ENCODE data around the gene ZNF831. TPM values are rescaled to one million over a fixed set of nuclear protein-coding genes. Genes with fewer than 3 reads are reported as not detected.

The ZNF831 gene
- total RNA-seq, 1 donor from 2014 or later: 3.4 TPM

DNA sequence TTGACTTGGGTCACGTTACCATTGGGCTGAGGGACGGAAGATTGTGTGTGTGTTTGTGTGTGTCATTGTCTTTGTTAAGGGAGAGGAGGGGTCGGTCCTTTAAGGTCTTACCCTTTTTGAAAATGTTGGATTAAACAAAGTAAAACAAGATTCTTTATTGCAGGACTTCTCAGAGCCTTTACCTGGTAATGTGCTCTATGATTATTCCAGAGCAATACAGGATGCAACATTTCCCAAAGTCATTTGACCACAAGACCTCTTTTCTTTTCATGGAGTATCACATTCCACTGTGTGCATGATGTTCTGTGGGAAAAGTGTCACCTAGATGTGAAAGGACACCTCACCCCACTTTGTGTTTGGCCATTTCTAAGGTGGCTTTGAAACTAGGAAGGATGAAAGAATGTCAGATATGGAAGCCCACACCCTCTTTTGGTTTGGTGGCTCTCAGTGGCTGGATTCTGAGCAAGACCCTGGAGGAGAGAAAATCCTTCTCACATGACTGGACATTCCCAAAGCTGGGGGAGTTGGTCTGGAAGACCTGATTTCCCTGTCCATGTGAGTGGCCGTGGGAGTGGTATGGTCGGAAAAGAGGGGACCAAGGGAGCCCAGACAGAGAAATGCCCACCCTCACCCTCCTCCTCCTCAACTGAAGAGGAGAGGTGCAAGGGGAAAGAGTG lies 18.2 kb upstream of the ZNF831 start:
- DNase-seq (ENCODE audit: low spot score): no peak
- intact Hi-C loops (cut with micrococcal nuclease): loop anchor here (2.0 kb wide), 1 partner anchor 33 kb away; no protein-coding TSS in a partner anchor
- Mint-ChIP-seq H3K9me3 (no peaks in the 10 kb centered on the region), H3K4me1 (ENCODE audit: low read depth) (peaks cover 61% of the 10 kb centered on the region), H3K36me3 (ENCODE audit: low read depth) (peaks cover 11% of the 10 kb centered on the region), H3K27me3 (ENCODE audit: insufficient read depth) (peaks cover 2% of the 10 kb centered on the region), H3K4me3 (peak overlapping the region; percentile 79), H3K27ac (peak overlapping the region; percentile 84)

DNA sequence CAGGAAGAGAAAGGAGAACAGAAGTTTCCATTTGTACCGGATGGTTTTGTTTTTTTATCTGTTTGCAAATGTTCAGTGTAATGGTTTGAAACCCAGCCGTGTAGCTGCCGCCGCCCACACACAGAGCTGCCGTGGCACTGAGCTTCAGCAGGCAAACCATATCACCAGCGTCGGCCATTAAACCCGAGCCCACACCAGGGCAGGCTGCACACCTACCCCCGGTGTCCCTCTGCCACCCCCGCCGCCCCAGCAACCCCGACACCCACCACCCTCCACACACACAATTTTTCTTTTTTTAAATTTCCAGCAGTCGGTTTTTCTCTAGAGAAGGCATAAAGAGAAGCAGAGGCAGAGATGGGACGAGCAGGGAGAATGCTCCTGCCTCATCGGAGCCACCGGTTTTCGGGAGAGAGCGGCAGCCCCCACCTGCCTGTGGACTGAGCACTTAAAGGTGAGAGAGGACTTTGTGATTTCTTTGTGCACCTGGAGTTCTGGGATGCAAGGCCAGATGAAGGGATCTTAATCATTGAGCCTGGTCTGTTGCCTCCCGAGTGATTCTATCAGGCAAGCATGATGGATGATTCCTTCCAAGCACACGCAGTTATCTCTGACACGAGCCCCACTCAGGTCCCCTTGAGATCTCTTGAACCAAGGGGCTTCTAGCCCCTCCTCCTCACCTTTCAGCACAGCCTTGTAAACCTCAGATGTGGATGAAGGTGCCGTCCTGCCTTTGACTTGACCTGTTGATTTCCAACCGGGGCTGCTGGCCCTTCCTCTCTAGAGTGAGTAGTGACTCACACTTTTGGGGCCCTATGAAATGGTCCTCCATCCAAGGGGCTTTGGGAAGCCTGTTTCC lies 17.5 kb upstream of the ZNF831 start:
- peak overlapping the region; percentile 84 for H3K27ac Mint-ChIP-seq
- peaks cover 10% of the 10 kb centered on the region for H3K36me3 Mint-ChIP-seq (ENCODE audit: low read depth)
- H3K4me3 Mint-ChIP-seq: peak overlapping the region; percentile 79
- peaks cover 2% of the 10 kb centered on the region for H3K27me3 Mint-ChIP-seq (ENCODE audit: insufficient read depth)
- H3K4me1 Mint-ChIP-seq (ENCODE audit: low read depth): peaks cover 65% of the 10 kb centered on the region
- no peak for DNase-seq (ENCODE audit: low spot score)
- no peaks in the 10 kb centered on the region for H3K9me3 Mint-ChIP-seq
- intact Hi-C loops (cut with micrococcal nuclease): loop anchor here (1.0 to 2.0 kb wide), 3 partner anchors 18 to 33 kb away; no protein-coding TSS in a partner anchor

DNA sequence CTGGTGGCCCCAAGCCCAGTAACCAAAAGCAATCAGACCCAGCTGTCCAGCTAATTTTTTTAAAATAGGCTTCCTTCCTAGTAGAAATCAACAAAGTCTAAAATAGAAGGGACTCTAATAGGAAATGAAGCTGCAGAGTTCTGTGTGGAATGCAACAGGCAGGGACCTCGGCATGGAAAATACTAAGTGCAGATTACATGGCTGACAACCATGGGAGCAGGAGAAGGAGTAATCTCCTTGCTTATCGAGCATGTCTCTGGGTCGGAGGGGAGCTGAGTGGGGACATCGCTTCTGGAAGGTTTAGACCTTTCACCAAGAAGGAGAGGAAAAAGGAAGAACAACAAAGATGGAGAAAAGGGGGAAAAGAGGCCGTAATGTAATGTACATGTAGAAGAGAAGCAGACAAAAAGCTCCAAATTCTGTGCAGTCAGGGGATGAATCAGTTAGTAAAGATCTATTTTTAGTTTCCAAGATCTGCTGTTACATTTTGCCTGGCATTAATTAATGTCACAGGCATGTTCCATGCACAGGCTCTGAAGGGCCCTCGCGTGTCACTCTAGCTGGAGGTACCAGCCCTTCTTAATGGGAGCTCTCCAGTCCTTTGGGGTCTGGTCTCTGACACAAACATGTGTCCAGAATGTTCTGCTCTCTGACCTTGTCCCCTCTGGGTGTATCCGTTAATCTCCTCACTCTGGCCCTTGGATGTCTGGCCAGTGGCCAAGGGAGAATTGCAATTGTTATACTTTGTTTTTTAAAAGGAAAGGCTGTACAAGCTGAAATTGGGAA lies 16.6 kb upstream of the ZNF831 start:
- H3K36me3 Mint-ChIP-seq (ENCODE audit: low read depth): peaks cover 10% of the 10 kb centered on the region
- DNase-seq (ENCODE audit: low spot score): no peak
- intact Hi-C loops (cut with micrococcal nuclease): loop anchor here (1.0 kb wide), 2 partner anchors 17 to 24 kb away; no protein-coding TSS in a partner anchor
- peaks cover 2% of the 10 kb centered on the region for H3K27me3 Mint-ChIP-seq (ENCODE audit: insufficient read depth)
- peak overlapping the region; percentile 79 for H3K4me3 Mint-ChIP-seq
- no peaks in the 10 kb centered on the region for H3K9me3 Mint-ChIP-seq
- peaks cover 66% of the 10 kb centered on the region for H3K4me1 Mint-ChIP-seq (ENCODE audit: low read depth)
- H3K27ac Mint-ChIP-seq: peak overlapping the region; percentile 84

DNA sequence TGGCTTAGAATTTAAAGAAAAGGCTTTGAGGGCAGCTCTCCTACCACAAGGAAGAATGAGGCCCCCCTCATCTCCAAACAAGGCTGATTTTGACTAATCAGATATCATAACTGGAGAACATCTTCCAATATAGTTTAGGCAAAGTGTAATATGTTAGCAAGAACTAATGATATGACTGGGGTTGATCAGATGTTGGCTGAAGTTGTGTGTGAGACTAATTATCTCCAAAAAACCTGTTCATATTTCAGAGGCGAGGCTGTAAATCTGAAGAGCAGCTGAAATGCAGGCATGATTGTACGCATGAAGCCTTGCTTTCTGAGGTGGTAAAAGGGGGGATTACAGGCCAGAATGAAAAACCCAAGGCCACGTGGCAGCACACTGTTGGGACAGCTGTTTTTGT lies 16.0 kb upstream of the ZNF831 start:
- Mint-ChIP-seq H3K36me3 (ENCODE audit: low read depth) (peaks cover 10% of the 10 kb centered on the region), H3K4me3 (peak overlapping the region; percentile 79), H3K4me1 (ENCODE audit: low read depth) (peaks cover 72% of the 10 kb centered on the region)

DNA sequence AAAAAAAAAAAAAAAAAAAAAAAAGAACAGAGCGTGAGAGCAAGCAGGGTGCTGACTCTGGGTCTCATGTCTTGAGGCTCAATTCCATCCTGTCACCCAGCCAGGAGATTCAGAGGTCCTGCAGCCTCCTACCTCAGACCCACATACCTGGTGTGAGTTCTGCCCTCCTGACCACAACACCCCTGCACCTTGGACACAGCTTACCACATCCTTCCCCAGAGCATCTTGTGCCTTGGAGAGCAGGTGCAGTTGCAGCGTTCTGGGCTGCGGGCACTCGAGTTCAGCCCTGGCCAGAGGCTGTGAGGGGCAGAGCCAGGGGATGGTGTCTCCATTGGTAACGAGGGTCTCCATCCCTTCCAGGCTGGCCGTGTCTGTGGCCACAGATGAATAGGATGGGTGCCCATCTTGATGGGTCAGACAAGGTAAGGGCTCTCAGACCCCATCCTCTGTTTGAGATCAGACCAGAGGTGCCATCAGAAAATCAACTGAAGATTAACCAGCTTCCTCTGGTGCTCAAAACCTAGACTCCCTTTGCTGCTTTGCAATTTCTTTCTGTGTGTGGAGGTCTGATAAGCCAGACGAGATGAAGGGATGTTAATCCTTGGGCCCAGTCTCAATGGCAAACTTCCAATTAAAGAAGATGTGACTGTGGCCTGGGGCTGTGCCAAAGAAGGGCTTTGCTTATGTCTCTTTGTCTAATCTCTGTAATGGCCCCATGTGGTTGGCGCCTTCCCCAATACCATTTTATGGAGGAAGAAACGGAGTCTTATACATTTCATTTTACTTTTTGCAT lies 14.7 kb upstream of the ZNF831 start:
- H3K27ac Mint-ChIP-seq: no peak overlapping the region
- intact Hi-C loops (cut with micrococcal nuclease): no loop called here
- H3K4me3 Mint-ChIP-seq: no peak overlapping the region
- H3K36me3 Mint-ChIP-seq (ENCODE audit: low read depth): peaks cover 10% of the 10 kb centered on the region
- H3K27me3 Mint-ChIP-seq (ENCODE audit: insufficient read depth): no peaks in the 10 kb centered on the region
- peaks cover 77% of the 10 kb centered on the region for H3K4me1 Mint-ChIP-seq (ENCODE audit: low read depth)
- no peak for DNase-seq (ENCODE audit: low spot score)
- H3K9me3 Mint-ChIP-seq: no peaks in the 10 kb centered on the region

More for the DNA sequence above, 16.0 kb upstream of the ZNF831 start:
- intact Hi-C loops (cut with micrococcal nuclease): no loop called here
- Mint-ChIP-seq H3K27me3 (ENCODE audit: insufficient read depth) (peaks cover 2% of the 10 kb centered on the region), H3K9me3 (no peaks in the 10 kb centered on the region), H3K27ac (peak overlapping the region; percentile 84)
- DNase-seq (ENCODE audit: low spot score): no peak

DNA sequence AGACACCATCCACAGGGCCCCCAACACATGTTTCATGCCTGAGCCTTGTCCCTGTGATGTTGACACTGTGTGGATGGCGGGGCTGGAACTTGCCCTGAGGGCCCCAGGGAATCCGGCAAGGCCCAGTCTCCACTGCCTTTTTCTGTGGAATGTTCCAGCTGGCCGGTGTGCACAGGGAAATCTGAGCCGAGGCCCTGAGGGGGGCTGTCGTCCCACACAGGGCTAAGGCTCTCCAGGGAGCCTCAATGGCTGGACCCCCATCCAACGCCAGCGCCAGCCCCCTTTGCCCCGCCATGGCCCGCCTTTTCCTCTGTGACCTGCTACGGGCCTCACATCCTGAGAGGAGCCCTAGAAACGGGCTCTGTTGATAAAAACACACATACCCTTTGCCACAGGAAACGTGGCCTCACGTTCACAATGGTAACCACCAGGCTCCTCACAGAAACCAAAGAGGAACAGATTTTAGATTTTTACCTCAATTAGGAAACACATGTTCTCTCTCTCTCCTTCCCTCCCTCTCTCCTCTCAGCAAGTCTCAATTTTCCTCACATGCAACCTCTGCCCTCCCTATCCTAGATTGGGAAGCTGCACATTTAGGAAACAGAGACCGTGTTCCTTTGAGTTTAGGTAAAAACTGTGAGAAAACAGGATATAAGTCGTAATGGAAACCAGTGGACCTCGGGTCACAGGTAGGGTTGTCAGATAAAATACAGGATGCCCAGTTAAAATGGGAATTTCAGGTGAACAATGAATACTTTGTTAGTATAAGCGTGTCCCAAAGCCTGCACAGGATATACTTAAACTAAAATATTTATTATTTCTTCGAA lies 13.7 kb upstream of the ZNF831 start:
- intact Hi-C loops (cut with micrococcal nuclease): loop anchor here (1.0 kb wide), 2 partner anchors 14 to 62 kb away; no protein-coding TSS in a partner anchor
- H3K36me3 Mint-ChIP-seq (ENCODE audit: low read depth): peaks cover 10% of the 10 kb centered on the region
- H3K4me1 Mint-ChIP-seq (ENCODE audit: low read depth): peaks cover 72% of the 10 kb centered on the region
- H3K27ac Mint-ChIP-seq: peak overlapping the region; percentile 92
- no peaks in the 10 kb centered on the region for H3K27me3 Mint-ChIP-seq (ENCODE audit: insufficient read depth)
- H3K9me3 Mint-ChIP-seq: no peaks in the 10 kb centered on the region
- H3K4me3 Mint-ChIP-seq: peak overlapping the region; percentile 57
- peak; percentile 72 for DNase-seq (ENCODE audit: low spot score)

DNA sequence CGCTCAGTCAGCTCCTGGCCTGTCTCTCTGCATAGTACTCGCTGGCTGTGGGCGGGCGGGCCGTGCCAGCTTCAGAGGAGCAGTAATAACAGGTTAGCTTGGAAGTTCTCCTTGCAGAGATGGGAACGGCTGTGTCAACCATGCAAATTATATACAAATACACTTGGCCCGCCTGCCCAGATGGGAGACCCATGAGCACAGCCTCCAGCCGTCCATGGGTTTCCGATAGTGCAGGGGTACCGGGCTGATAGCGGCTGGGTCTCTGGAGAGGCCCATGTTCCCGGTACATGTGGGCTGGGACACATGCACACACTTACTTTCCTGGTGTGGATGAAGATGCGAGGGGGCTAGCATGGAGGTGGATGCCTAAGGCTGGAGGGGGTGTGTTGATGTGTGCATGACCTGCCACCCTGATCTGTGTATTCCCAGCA lies 12.8 kb upstream of the ZNF831 start:
- peaks cover 10% of the 10 kb centered on the region for H3K36me3 Mint-ChIP-seq (ENCODE audit: low read depth)
- intact Hi-C loops (cut with micrococcal nuclease): loop anchor here (1.0 kb wide), 2 partner anchors 13 to 63 kb away; no protein-coding TSS in a partner anchor
- DNase-seq (ENCODE audit: low spot score): no peak
- H3K4me1 Mint-ChIP-seq (ENCODE audit: low read depth): peaks cover 69% of the 10 kb centered on the region
- H3K9me3 Mint-ChIP-seq: no peaks in the 10 kb centered on the region
- H3K27ac Mint-ChIP-seq: no peak overlapping the region
- no peak overlapping the region for H3K4me3 Mint-ChIP-seq
- H3K27me3 Mint-ChIP-seq (ENCODE audit: insufficient read depth): no peaks in the 10 kb centered on the region

DNA sequence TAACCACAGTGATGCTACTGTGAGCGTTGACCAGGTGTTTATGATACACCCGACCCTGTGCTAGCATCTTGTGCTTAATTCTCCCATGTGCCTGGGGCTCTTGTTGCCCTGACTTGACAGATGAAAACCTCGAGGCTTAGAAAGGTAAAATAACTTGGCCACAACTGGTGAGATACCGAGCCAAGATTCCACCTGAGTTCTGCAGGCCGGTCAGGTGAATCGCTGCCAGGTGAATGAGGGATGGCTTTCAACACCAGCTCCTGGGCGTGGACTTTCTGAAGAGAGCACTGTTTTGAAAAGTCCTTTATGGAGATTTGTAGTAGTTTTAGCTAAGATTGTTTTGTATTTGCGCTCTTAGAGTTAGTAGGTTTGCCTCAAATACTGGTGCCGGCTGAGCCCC lies 12.2 kb upstream of the ZNF831 start:
- H3K4me3 Mint-ChIP-seq: no peak overlapping the region
- peaks cover 10% of the 10 kb centered on the region for H3K36me3 Mint-ChIP-seq (ENCODE audit: low read depth)
- intact Hi-C loops (cut with micrococcal nuclease): no loop called here
- H3K27ac Mint-ChIP-seq: peak overlapping the region; percentile 54
- H3K27me3 Mint-ChIP-seq (ENCODE audit: insufficient read depth): no peaks in the 10 kb centered on the region
- H3K9me3 Mint-ChIP-seq: no peaks in the 10 kb centered on the region
- DNase-seq (ENCODE audit: low spot score): no peak
- H3K4me1 Mint-ChIP-seq (ENCODE audit: low read depth): peaks cover 64% of the 10 kb centered on the region

DNA sequence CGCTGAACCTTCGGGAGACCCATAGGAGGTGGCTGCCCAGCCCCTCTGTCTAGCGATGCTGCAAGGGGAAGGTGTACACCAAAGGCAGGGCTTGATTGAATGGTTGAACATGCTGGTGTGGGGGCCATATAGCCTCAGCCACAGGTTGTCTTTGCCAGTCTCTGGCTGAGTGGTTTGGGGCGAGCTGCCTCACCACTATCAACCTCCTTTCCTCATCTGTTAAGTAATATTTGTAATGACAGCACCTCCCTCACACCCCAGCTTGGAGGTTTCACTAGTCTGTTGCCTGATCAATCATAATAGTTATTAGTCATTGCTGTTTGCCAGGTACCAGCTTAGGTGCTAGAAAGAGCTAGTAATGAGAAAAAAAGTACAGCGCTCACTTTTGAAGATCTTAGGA lies 11.8 kb upstream of the ZNF831 start:
- Mint-ChIP-seq H3K36me3 (ENCODE audit: low read depth) (peaks cover 8% of the 10 kb centered on the region), H3K9me3 (no peaks in the 10 kb centered on the region), H3K27ac (peak overlapping the region; percentile 54), H3K27me3 (ENCODE audit: insufficient read depth) (no peaks in the 10 kb centered on the region), H3K4me1 (ENCODE audit: low read depth) (peaks cover 64% of the 10 kb centered on the region), H3K4me3 (no peak overlapping the region)
- intact Hi-C loops (cut with micrococcal nuclease): no loop called here
- no peak for DNase-seq (ENCODE audit: low spot score)

DNA sequence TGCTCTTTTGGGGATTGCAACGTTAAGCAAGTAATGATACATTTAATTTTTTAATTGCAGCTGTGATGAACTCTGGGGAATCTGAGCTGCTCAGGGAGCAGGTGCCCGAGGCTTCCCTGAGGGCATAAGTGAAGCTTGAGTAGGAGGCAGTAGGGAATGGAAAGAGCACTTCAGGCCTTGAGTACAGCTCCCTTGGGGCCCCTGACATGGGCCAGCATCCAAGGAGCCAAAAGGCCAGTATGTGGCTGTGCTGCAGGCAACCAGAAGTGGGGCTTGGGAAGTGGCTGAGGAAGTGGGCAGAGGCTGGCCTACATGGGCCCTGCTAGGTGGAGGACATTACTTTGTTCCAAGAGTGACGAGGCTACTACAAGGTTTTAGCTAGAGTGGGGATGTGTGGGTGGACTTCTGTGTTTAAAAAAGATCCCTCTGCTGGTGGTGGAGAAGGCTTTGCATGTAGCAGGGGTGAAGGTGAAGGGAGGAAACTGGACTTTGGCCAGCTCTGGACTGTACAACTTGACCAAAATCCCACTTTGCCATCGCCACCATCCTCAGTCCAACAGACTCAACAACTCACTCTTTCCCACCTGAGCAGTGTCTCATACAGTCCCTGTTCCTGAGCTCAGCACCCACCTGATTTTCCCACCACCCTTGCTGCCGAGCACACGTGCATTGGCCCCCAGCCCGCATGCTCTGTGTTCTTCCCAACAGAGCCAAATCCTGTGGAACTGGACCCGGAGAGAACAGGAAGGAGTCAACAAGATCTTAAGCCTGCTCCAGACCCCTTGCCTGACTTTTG lies 10.9 kb upstream of the ZNF831 start:
- no peak overlapping the region for H3K4me3 Mint-ChIP-seq
- peaks cover 64% of the 10 kb centered on the region for H3K4me1 Mint-ChIP-seq (ENCODE audit: low read depth)
- no peak overlapping the region for H3K27ac Mint-ChIP-seq
- no peak for DNase-seq (ENCODE audit: low spot score)
- no peaks in the 10 kb centered on the region for H3K9me3 Mint-ChIP-seq
- no peaks in the 10 kb centered on the region for H3K27me3 Mint-ChIP-seq (ENCODE audit: insufficient read depth)
- intact Hi-C loops (cut with micrococcal nuclease): no loop called here
- H3K36me3 Mint-ChIP-seq (ENCODE audit: low read depth): peaks cover 4% of the 10 kb centered on the region

DNA sequence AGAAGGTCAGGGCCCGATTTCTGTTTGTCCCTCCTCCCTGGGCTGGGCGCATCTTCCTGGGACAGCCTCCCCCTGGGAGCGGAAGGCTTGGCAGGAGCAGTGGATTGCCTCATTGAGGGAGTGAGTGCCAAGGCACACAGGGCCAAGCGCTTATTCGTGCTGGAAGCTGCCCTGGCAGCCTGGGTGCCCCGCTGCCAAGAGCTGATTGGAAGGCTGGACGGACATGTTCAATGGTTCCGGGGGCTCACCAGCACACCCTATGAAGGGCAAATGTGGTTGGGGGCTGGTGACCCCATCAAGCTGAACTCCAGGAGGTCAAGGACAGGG lies 10.3 kb upstream of the ZNF831 start:
- no peaks in the 10 kb centered on the region for H3K9me3 Mint-ChIP-seq
- no peak overlapping the region for H3K4me3 Mint-ChIP-seq
- H3K27ac Mint-ChIP-seq: no peak overlapping the region
- no peaks in the 10 kb centered on the region for H3K27me3 Mint-ChIP-seq (ENCODE audit: insufficient read depth)
- no peaks in the 10 kb centered on the region for H3K36me3 Mint-ChIP-seq (ENCODE audit: low read depth)
- DNase-seq (ENCODE audit: low spot score): no peak
- intact Hi-C loops (cut with micrococcal nuclease): no loop called here
- peaks cover 64% of the 10 kb centered on the region for H3K4me1 Mint-ChIP-seq (ENCODE audit: low read depth)
